GM21723 (cell line): ENCODE data around the gene RIPOR2.

Experiments used
- ATAC-seq: cut with Tn5 transposase; IDR thresholded peaks from one replicate; pipeline ENCODE4 v1.9.1; 2021; ENCODE audit warnings: mild to moderate bottlenecking, moderate library complexity; ENCODE audit not compliant: unreplicated experiment

RIPOR2 gene

DNA sequence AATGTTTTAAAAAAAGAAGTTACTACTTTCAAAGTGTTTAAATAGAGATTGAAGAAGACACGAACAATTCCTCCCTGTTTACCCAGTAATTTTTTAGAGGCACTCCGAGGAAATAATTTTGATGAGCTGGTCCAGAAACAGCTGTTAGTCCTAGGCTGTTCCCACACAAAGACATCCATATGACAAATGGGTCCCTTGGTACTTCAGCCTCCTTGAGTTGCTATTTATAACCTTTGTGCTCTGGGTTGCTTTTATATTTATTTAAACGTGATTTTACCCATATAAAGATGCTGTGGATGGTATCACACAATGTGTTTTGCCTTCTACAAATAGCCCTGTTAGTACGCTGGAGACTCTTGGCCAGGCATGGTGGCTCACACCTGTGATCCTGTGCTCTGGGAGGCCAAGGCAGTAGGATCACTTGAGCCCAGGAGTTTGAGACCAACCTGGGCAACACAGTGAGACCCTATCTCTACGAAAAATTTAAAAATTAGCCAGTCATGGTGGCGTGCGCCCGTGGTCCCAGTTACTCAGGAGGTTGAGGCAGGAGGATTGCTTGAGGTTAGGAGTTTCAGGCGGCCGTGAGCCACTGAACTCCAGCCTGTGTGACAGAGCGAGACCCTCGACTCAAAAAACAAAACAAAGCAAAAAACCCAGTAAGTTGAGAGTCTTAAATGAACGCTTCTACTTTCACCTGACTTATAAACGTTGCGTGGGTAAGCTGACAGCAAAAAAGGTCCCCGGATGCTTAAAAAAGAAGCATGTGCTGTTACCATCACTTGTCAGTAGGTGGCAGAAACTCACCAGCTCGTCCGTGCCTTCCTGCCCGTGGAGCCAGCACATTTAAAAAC is 80.1 kb downstream of the RIPOR2 start:
- ATAC-seq: peak; percentile 56

DNA sequence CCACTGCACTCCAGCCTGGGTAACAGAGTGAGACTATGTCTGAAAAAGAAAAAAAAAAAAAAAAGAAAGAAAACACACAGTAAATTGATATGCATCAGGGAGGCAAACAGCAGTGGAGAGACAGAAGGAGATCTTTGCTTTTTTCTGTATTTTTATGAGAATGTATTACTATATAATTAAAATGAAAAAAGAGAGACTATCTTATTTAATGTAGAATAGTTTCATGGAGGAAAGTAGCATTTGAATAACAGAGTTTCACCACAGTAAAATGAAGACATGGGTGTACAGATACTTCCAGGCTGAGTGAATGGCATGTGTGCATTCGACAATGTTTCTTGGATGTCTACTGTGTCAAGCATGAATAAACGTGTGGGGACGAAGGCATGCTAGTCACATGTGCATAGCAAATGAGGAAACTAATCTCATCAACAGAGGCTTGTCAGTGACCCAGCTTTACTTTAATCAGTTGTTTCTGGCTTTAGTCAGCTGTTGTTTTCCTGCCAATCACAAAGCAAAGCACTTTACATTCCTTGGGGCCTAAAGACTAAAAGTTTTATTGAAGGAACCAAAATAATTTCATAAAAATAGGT is 81.6 kb downstream of the RIPOR2 start:
- no peak for ATAC-seq

DNA sequence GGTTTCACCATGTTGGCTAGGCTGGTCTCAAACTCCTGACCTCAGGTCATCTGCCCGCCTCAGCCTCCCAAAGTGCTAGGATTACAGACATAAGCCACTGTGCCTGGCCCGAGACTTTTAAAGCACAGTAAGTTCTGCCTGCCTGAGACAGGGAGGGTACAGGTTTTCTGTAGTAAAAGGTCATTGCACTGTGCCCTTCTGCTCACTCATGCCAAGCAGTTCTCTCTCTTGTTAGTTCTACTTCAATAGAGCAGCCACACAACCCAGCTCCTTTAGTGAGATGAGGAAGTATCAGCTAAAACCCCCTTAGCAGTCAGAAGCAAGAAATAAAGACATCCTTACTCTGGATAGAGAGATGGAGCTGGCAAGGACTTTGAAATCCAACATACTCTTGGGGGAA is 84.7 kb downstream of the RIPOR2 start:
- no peak for ATAC-seq

DNA sequence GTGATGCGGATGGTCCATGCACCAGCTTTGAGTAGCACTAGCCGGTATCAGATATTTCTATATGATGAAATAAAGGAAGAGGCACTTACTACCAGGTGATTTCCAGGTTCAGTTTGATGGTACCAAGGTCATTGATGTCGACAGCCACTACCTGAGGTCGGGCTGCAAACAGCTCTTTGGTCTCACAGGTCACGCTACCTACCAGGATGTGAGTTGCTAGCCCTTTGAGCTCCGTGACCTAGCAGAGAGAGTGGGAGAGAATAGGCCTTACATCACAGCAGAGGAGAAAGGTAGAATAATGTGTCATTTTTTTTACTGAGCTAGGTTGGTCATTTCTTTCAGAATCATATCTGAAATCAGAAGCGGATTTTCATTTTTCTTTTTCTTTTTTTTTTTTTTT is 86.0 kb downstream of the RIPOR2 start:
- no peak for ATAC-seq

DNA sequence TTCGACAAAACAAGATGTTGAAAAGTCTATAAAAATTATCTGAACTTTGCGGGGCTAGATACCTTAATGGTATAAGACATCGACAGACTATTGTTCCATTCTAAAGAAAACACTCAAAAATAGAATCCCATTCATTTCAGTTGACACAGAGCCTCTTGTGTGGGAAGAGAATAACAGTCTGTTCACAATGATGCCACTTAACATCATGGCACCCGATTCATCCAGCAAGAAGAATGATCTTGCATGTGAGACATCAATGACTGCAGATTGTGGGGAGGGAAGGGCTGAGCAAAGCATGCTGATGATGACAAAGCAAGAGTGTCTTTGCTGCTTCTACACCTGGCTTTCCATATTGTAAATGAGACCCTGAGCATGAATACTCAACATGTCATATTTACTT is 87.3 kb downstream of the RIPOR2 start:
- ATAC-seq: no peak

DNA sequence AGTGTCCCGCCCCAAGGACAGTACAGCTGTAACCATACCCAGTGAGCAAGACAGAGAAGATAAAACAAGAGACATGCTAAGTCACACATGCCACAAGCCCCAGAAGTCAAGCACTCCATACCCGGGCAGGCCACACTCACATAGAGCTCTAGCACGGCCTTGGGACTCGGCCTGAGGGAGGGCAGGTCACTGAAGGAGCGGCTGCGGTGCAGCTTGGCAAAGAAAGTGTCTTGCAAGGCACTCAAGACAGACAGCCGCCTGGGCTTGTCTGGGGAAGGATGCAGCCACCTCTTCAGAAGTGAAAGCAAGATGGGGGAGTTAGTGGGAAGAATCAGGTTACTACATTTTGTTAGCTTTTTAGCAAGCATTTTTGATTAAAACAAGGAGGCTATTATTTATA is 88.4 kb downstream of the RIPOR2 start:
- ATAC-seq: no peak

DNA sequence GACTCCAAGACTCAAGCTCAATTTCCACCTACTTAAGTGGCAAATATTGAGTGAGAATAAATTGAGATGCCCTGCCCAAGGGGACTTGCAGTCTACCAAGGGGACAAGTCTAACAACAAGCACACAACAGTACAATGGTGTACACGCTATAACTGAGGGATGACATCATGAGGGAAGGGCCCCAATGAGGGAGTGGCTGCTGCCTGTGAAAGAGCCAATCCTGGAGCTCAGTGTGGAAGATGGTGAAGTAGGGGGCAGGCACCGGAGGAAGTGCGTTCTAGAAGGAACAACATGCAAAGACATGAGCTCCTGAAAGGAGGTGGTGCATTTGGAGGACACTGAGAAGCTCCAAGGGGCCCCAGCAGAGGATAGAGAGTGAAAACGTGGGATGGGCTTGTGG is 90.2 kb downstream of the RIPOR2 start:
- ATAC-seq: no peak

DNA sequence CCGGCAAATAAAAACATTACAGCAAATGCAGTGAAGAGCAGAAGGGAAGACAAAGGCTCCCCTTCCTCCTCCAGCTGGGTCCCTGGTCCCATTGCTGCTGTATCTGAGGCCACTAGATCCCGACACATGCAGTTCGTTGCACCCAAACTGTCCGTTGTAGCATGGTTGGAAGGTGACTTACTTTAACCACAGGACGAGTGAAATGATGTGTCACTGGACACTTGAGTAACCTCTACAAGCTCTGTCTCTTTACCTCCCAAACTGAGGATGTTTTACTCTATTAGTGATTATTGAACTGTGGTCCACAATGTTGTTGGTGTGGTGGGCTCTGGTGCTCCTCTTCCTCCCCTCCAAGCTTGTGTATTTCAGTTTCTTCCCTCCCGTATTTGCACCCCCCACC is 90.9 kb downstream of the RIPOR2 start:
- ATAC-seq: no peak

DNA sequence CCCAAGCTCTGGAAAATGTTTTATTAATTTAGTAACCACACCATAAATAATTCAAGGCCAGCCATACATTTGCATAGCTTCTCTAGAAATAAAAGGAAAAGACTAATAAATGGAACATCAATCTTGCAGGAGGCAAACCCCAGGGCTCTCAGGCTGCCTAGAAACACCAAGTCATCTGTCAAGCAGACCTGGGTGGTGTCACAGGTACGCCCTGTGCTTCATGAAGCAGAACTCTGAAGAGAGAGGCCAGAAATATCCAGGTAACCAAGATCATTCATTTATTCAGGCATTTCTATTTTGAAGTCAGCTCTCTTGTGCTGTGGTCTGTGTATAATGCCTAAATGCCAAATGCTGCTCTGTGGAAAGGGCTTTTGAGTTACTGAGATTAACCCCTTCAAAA is 91.7 kb downstream of the RIPOR2 start:
- no peak for ATAC-seq

DNA sequence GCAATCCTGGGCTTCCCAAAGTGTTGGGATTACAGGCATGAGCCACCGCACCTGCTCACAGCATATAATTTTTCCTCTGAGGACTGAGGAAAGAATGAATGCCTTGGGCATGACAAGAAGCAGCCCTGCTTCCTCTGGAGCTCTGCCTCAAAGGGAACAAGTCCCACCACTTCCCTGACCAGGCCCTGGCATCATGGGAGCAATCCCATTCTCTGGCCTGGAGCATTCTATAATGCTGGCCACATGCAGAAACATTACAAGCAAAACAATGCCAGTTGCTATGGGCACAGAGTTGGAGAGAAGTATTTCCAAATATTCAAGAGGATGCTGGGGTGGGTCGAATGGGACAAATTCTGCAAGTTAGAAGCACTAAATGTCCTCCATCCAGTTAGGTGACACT is 95.6 kb downstream of the RIPOR2 start:
- ATAC-seq: no peak

DNA sequence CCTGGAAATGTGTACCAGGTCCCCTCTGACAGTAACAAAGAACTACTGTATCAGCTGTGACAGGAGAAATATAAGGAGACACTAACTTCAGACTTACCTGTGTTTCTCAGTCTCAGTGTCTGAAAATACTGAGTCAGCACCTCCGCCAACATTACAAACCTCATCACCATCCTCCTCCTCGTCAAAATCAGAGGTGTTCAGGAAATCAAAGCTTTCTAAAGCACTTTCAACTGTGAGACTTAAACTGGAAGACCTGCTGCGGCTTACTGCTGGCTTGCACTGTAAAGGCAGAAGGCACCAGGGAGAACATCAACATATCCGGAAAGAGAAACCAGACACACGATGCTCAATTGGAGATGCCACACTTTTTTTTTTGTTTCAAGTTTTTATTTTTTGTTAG is 96.8 kb downstream of the RIPOR2 start:
- ATAC-seq: no peak

DNA sequence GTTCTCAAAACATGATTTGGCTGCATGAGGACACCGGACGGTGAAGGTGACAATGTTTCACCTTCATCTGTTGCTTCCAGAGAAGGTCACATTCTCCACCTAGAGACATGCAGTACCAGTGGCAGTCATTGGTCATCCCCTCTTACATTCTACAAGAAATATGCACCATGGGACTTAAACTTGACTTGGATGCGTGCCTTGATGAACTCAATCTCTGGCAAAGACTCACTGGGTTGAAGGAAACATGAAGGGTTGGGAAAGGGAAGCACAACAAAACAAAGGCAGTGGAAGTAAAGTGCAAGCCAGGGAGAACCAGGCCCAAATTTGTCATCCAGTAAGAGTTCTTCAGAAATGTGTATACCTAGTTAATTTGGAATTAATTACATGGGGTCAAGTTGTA is 97.7 kb downstream of the RIPOR2 start:
- ATAC-seq: no peak

DNA sequence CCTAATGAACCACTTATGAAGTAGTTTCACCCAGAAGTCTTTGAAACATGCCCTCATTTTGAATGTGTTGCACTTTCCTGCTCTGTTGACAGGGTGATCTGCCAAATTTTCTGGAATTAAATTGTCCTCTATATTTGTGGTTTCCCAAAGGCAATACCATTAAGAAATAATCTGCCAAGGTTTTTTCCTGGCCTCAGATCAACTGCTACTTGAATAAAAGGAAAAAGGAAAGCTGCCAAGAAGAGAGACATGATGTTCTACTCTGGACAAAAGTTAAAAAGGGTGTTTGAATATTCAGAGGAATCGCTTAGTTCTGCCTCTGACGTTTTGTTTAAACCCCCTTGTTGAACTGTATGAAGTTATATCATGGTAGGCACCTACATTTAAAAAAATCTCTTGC is 99.7 kb downstream of the RIPOR2 start:
- no peak for ATAC-seq

DNA sequence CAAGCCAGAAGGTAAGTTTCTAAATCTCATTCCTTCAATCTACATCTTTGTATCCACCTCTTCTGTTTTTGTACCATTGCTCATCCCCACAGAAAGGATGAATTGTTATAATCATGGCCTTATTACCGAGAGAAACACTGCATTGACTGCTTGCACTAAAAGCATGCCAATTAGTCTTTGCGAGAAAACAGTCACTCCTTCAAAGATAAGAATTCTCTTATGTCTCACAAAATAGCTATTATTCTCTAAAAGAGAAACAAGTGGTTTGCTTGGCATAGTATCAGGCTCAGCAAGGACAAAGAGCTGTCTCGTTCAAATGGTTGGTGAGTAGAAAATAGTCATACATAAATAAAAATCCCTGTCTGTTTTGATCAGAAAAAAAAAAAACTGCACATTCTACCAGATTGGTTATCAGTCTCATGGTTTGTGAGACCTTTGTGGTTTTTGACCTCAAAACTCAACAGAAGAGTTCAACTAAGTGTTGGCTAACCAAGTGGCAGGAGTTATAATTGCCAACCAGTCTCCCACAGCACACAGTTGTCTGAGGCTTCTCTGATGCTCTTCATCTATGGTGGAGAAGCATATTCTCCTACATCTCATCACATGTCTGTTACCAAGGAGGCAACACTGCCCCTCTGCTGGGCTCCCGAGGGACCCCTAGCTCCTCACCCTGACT is 101.9 kb downstream of the RIPOR2 start:
- no peak for ATAC-seq

DNA sequence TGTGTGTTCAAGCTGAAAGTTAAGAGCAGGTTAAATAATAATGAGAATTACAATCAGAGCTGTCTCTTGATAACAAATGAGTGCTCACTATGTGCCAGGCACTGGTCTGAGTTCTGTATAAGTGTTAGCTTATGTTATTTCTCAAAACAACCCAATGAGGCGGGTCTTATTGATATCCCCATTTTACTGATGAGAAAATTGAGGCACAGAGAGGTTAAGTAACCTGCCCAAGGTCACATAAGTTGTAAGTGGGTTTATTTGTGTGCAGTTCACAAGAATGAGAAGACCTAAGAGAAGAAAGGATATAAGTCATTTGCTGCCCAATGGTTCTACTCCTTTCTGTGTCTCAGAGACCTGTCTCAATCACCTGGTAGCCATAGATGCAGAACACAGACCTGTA is 103.0 kb downstream of the RIPOR2 start:
- ATAC-seq: no peak

DNA sequence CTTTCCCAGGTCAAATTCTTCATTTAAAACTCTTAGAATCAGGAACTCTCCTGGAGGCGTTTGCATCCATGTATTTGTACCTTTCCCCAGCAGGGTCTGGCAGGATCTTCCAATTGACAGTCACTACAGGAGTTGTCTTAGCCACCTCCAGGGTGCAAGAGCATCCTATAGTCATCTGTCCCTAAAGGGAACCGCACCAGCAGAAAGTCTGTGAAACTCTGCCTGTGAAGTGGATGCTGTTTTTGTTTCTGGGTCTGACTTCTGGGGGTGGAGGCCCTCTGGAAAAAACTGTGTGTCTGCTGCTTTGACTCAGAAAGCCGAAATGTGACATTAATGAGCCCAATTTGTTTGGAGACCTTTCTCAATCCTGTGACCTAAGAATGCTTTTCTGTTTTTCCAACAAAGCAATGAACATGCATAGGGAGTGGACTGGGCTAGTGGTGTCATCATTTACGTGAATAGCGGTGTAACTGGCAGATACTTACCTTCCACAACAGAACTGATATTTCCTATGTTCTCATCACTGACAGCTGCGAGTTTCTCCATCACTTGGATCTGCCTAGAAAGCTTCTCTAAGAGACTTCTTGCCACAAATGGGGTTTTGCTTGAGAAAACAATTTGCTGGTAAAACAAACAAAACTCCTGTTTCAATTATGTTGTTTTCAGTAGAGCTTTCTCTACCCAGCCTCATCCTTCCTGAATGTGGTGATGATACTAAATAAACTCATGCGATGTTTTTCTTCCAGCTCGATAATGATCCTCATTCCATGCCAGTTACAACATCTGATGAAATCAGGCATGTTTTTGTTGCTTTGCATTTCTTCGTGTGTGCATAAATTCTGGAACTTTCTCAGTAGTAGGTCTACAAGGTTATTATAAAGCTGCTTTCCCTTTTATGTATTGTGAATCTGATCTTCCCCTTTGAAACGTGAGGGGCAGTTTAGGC is 103.7 kb downstream of the RIPOR2 start:
- ATAC-seq: no peak

DNA sequence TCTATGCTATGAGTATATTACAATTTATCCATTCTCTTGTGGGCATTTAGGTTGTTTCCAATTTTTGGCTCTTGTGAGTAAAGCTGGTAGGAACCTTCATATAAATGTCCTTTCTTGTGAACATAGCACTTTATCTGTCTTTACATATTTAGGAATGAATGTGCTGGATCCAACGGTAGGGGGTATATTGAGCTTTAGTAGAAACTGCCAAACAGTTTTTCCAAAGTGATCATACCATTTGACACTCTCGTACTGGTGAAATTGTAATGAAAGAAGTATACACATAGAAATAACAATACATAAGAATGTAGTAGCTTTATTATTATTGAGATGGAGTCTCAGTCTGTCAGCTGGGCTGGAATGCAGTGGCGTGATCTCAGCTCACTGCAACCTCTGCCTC is 106.1 kb downstream of the RIPOR2 start:
- ATAC-seq: no peak

DNA sequence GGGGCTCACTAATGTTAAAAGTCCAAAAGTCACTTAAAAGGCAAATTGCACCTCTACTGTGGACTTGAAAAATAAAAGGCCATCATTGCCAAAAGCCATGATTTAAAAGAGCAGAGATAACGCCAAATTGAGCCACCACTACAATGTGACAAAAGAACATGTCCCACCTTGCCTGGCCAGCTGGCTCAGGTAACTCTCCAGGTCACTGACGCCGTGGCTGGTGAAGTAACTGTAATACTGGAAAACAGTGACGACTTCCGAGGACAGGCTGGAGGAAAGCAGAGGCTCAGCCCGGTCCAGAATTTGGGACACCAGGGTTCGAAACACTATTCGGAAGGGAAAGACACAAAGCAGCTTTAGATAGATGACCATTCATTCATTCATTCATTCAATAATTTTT is 107.8 kb downstream of the RIPOR2 start:
- ATAC-seq: no peak

DNA sequence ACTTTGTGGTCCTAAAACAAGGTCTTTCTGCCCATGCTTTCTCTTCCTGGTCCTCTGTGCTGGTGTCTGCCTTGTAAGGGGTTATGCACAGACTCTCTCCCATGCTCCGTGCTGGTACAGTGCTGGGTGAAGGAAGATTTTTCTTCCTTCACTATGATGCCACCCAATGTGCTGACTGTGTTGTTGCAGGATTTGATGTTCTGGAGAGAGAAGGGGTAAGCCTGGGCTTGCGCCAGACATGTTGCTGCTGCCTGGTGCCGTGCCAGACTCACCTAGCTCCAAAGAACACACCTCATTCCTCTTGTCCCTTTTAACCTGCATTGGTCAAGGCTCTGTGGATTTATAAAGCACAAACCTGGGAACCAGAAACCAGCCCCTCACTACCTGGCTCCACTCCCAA is 108.6 kb downstream of the RIPOR2 start:
- ATAC-seq: no peak

DNA sequence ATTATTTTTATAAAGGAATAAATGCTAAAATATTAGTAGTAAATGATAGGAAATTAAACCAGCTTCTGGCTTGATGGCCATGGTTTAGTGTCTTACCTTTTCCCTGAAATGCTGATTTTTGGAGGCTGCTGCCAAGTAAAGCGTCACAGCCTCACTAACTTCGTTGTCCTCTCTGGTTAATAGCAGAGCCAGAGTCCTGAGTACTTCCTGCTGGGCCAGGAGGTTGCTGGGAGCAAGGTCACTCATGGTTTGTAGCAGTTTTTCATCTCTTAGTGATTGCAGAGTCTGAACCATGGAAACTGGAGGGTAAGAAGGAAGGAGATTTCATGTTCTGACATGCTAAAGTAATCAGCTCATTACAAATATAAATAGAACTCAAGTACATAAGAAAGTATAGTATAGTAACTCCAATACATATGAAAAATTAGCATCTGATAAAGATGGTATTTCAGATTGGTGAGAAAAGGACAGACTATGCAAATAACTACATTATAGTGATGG is 110.6 kb downstream of the RIPOR2 start:
- ATAC-seq: no peak
